Loucy (cell line): Measurements from ENCODE around the gene AMOTL1.

Experiments used
- H2AFZ ChIP-seq: fragments of 200-600 bp; sonication (generic); 2 replicates; pipeline ENCODE4 v1.6.0; 2016; ENCODE audit warnings: antibody characterized with exemption, mild to moderate bottlenecking, low read length, moderate library complexity
- H3F3A ChIP-seq: fragments of 200-600 bp; 2 replicates; pipeline ENCODE4 v1.6.0; 2016; ENCODE audit warnings: antibody characterized with exemption, low read depth, mild to moderate bottlenecking
- H3K27me3 ChIP-seq: fragments of 200-600 bp; sonication (generic); 2 replicates; pipeline ENCODE4 v1.6.1; 2014; ENCODE audit warnings: low read length, mild to moderate bottlenecking; ENCODE audit not compliant: insufficient read depth, poor library complexity, severe bottlenecking
- H3K36me3 ChIP-seq: fragments of 200-600 bp; sonication (generic); 2 replicates; pipeline ENCODE4 v1.6.1; 2016; ENCODE audit warnings: low read length; ENCODE audit not compliant: insufficient read depth
- H3K4me1 ChIP-seq: fragments of 200-600 bp; sonication (generic); 2 replicates; pipeline ENCODE4 v1.5.1; 2014; ENCODE audit warnings: low read length, mild to moderate bottlenecking; ENCODE audit not compliant: insufficient read depth, poor library complexity, severe bottlenecking
- H3K4me2 ChIP-seq: fragments of 200-600 bp; sonication (generic); 2 replicates; pipeline ENCODE4 v1.6.0; 2014; ENCODE audit warnings: antibody characterized with exemption, low read length, low read depth, mild to moderate bottlenecking; ENCODE audit not compliant: poor library complexity, severe bottlenecking
- H3K4me3 ChIP-seq: fragments of 200-600 bp; sonication (generic); 2 replicates; pipeline ENCODE4 v1.5.1; 2014; ENCODE audit warnings: low read length, mild to moderate bottlenecking, mixed read lengths; ENCODE audit not compliant: poor library complexity, severe bottlenecking
- H3K79me2 ChIP-seq: fragments of 200-600 bp; sonication (generic); 2 replicates; pipeline ENCODE4 v1.6.1; 2014; ENCODE audit warnings: low read length; ENCODE audit not compliant: insufficient read depth
- H3K9ac ChIP-seq: fragments of 200-600 bp; sonication (generic); 2 replicates; pipeline ENCODE4 v1.6.0; 2014; ENCODE audit warnings: mild to moderate bottlenecking, low read depth, low read length, moderate library complexity; ENCODE audit not compliant: poor library complexity, severe bottlenecking
- H3K9me2 ChIP-seq: fragments of 200-600 bp; sonication (generic); replicated peaks from 2 replicates; pipeline ENCODE4 v1.6.1; 2016; ENCODE audit warnings: low read depth, low read length, mixed read lengths
- H3K9me3 ChIP-seq: fragments of 200-600 bp; sonication (generic); 2 replicates; pipeline ENCODE4 v1.6.1; 2014; ENCODE audit warnings: mild to moderate bottlenecking, antibody characterized with exemption, low read length, low read depth; ENCODE audit not compliant: insufficient read depth
- H4K20me1 ChIP-seq: fragments of 200-600 bp; sonication (generic); 2 replicates; pipeline ENCODE4 v1.6.0; 2014; ENCODE audit warnings: antibody characterized with exemption, low read length, mild to moderate bottlenecking; ENCODE audit not compliant: insufficient read depth, poor library complexity, severe bottlenecking
- EZH2phosphoT487 ChIP-seq: fragments of 200-600 bp; IDR thresholded peaks from 2 replicates; pipeline ENCODE4 v1.6.1; 2018; ENCODE audit warnings: antibody characterized with exemption, mild to moderate bottlenecking, moderate library complexity, borderline replicate concordance
- TF ChIP-seq, protein P1 (sequence below): fragments of 200-600 bp; sonication (generic); conservative IDR thresholded peaks from 2 replicates; pipeline ENCODE4 v1.5.1; 2014; ENCODE audit warnings: mild to moderate bottlenecking, antibody characterized with exemption, low read length

AMOTL1 gene

GRCh38 chr11:94922321-94923003 is 154.3 kb downstream of the AMOTL1 start:
- no peak for TF ChIP-seq EZH2phosphoT487
- TF ChIP-seq, protein P1, sequence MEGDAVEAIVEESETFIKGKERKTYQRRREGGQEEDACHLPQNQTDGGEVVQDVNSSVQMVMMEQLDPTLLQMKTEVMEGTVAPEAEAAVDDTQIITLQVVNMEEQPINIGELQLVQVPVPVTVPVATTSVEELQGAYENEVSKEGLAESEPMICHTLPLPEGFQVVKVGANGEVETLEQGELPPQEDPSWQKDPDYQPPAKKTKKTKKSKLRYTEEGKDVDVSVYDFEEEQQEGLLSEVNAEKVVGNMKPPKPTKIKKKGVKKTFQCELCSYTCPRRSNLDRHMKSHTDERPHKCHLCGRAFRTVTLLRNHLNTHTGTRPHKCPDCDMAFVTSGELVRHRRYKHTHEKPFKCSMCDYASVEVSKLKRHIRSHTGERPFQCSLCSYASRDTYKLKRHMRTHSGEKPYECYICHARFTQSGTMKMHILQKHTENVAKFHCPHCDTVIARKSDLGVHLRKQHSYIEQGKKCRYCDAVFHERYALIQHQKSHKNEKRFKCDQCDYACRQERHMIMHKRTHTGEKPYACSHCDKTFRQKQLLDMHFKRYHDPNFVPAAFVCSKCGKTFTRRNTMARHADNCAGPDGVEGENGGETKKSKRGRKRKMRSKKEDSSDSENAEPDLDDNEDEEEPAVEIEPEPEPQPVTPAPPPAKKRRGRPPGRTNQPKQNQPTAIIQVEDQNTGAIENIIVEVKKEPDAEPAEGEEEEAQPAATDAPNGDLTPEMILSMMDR: no peak
- Histone ChIP-seq H3K9me3 (no peaks in the 10 kb centered on the region), H3K4me1 (peaks cover 36% of the 10 kb centered on the region), H3K36me3 (no peaks in the 10 kb centered on the region), H3K9ac (no peak overlapping the region), H3K4me3 (no peak overlapping the region), H3K79me2 (no peaks in the 10 kb centered on the region), H4K20me1 (no peaks in the 10 kb centered on the region), H3F3A (no peaks in the 10 kb centered on the region), H2AFZ (no peak overlapping the region), H3K27me3 (no peaks in the 10 kb centered on the region), H3K9me2 (no peaks in the 10 kb centered on the region), H3K4me2 (no peak overlapping the region)

GRCh38 chr11:94923004-94923334 is 154.8 kb downstream of the AMOTL1 start:
- Histone ChIP-seq H3K27me3 (no peaks in the 10 kb centered on the region), H3K4me3 (no peak overlapping the region), H3K36me3 (no peaks in the 10 kb centered on the region), H3K9me3 (no peaks in the 10 kb centered on the region), H4K20me1 (no peaks in the 10 kb centered on the region), H3K79me2 (no peaks in the 10 kb centered on the region), H3K9ac (no peak overlapping the region), H3F3A (peaks cover 2% of the 10 kb centered on the region; the same call in 1 of the 2 replicates), H3K9me2 (no peaks in the 10 kb centered on the region), H3K4me2 (no peak overlapping the region), H2AFZ (no peak overlapping the region), H3K4me1 (peaks cover 41% of the 10 kb centered on the region)
- TF ChIP-seq, protein P1: no peak
- TF ChIP-seq EZH2phosphoT487: no peak

DNA sequence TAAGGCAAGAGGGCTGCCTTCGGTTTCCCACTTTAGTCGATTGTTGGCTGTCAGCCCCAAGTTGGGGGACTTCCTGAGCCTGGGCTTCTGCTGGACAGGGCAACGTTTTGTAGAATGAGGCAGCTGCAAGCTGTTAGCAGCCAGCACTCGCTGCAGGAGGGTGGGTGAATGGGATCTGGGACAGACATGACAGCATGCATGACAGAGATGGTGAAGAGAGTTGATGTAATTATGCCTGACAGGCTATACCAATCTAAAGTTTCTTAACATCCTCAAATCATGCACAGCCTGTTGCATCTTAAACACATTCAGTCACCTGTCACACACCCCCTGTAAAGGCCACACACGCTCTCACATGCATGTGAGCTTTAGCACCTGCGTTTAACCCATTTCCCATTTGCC is 156.0 kb downstream of the AMOTL1 start:
- Histone ChIP-seq H3K9ac (no peak overlapping the region), H3K4me1 (peaks cover 53% of the 10 kb centered on the region), H3K36me3 (no peaks in the 10 kb centered on the region), H3K4me3 (peak overlapping the region; percentile 27), H3F3A (peaks cover 9% of the 10 kb centered on the region; the same call in 1 of the 2 replicates), H3K9me2 (no peaks in the 10 kb centered on the region), H4K20me1 (no peaks in the 10 kb centered on the region), H2AFZ (peak overlapping the region; percentile 44), H3K27me3 (no peaks in the 10 kb centered on the region), H3K79me2 (no peaks in the 10 kb centered on the region), H3K9me3 (no peaks in the 10 kb centered on the region), H3K4me2 (peak overlapping the region; percentile 43)
- no peak for TF ChIP-seq EZH2phosphoT487
- TF ChIP-seq, protein P1: no peak
